HEK293 (cell line): ENCODE data around the gene THSD4.

Experiments used
- AEBP2 ChIP-seq: fragments of 450-650 bp; formaldehyde crosslinking; IDR thresholded peaks from 2 replicates; pipeline ENCODE4 v1.5.1; 2016; ENCODE audit warnings: missing biosample characterization, missing genetic modification characterization, borderline replicate concordance
- ATF2 ChIP-seq: fragments of 450-650 bp; formaldehyde crosslinking; IDR thresholded peaks from 2 replicates; pipeline ENCODE4 v1.5.1; 2016; ENCODE audit warnings: missing biosample characterization, missing genetic modification characterization, low read depth
- BCL11A ChIP-seq: fragments of 450-650 bp; formaldehyde crosslinking; IDR thresholded peaks from 2 replicates; pipeline ENCODE4 v1.5.1; 2016; ENCODE audit warnings: low read depth, missing biosample characterization, missing genetic modification characterization
- CTCF ChIP-seq: fragments of 450-650 bp; formaldehyde crosslinking; IDR thresholded peaks from 2 replicates; pipeline ENCODE4 v1.5.1; 2016; ENCODE audit warnings: missing biosample characterization, missing genetic modification characterization
- FEZF1 ChIP-seq: fragments of 450-650 bp; formaldehyde crosslinking; IDR thresholded peaks from 2 replicates; pipeline ENCODE4 v1.5.1; 2016; ENCODE audit warnings: missing biosample characterization, missing genetic modification characterization
- PBX3 ChIP-seq: sonication (generic); formaldehyde crosslinking; IDR thresholded peaks from 2 replicates; pipeline ENCODE4 v1.8.1; 2022; ENCODE audit warnings: mild to moderate bottlenecking, moderate library complexity, missing genetic modification reagents
- ZBTB49 ChIP-seq: fragments of 450-650 bp; formaldehyde crosslinking; IDR thresholded peaks from 2 replicates; pipeline ENCODE4 v1.5.1; 2016; ENCODE audit warnings: missing biosample characterization, missing genetic modification characterization, low read depth
- ZNF175 ChIP-seq: fragments of 450-650 bp; formaldehyde crosslinking; IDR thresholded peaks from 2 replicates; pipeline ENCODE4 v1.5.1; 2016; ENCODE audit warnings: missing biosample characterization, missing genetic modification characterization
- ZNF335 ChIP-seq: fragments of 450-650 bp; formaldehyde crosslinking; conservative IDR thresholded peaks from 2 replicates; pipeline ENCODE4 v1.5.1; 2016; ENCODE audit warnings: missing biosample characterization, missing genetic modification characterization
- ZNF501 ChIP-seq: fragments of 450-650 bp; formaldehyde crosslinking; IDR thresholded peaks from 2 replicates; pipeline ENCODE4 v1.5.1; 2016; ENCODE audit warnings: missing biosample characterization, missing genetic modification characterization
- ZNF513 ChIP-seq: fragments of 450-650 bp; IDR thresholded peaks from 2 replicates; pipeline ENCODE4 v1.5.1; 2018; ENCODE audit warnings: missing biosample characterization, missing genetic modification characterization
- ZNF629 ChIP-seq: fragments of 450-650 bp; formaldehyde crosslinking; IDR thresholded peaks from 2 replicates; pipeline ENCODE4 v1.5.1; 2017; ENCODE audit warnings: missing biosample characterization, missing genetic modification characterization
- ZNF704 ChIP-seq: fragments of 450-650 bp; formaldehyde crosslinking; IDR thresholded peaks from 2 replicates; pipeline ENCODE4 v1.5.1; 2016; ENCODE audit warnings: missing biosample characterization, missing genetic modification characterization
- ZNF843 ChIP-seq: fragments of 450-650 bp; formaldehyde crosslinking; IDR thresholded peaks from 2 replicates; pipeline ENCODE4 v1.5.1; 2016; ENCODE audit warnings: missing biosample characterization, missing genetic modification characterization

- TF ChIP-seq CTCF (tag by site-specific recombination) (no peak), ZNF843 (no peak), PBX3 (CRISPR knock-in tag) (no peak), ZNF335 (tag by site-specific recombination) (no peak), ZNF629 (tag by site-specific recombination) (no peak), ZBTB49 (no peak), ZNF501 (tag by site-specific recombination) (no peak), ZNF175 (tag by site-specific recombination) (no peak), ATF2 (tag by site-specific recombination) (no peak), FEZF1 (tag by site-specific recombination) (no peak), BCL11A (tag by site-specific recombination) (no peak), ZNF704 (tag by site-specific recombination) (no peak), ZNF513 (tag by site-specific recombination) (no peak), AEBP2 (tag by site-specific recombination) (no peak)
Measured at GRCh38 chr15:71261418-71261817, 146.1 kb downstream of the THSD4 start.
